GM23338 (cell line): Measurements from ENCODE around the gene BCAR3. TPM values are rescaled to one million over a fixed set of nuclear protein-coding genes. Genes with fewer than 3 reads are reported as not detected.

Experiments
- ATAC-seq: fragments of 200-7000 bp; cut with Tn5 transposase; 3 replicates; pipeline ENCODE4 v1.9.1; 2020
- DNase-seq: peaks from one replicate; pipeline ENCODE4 v3.0.0-alpha.2; 2015; ENCODE audit warnings: low spot score
- H2AFZ ChIP-seq: fragments of 200-600 bp; sonication (generic); 2 replicates; pipeline ENCODE4 v1.8.0; 2016; ENCODE audit warnings: antibody characterized with exemption, mild to moderate bottlenecking, moderate library complexity
- H3F3A ChIP-seq: fragments of 200-600 bp; sonication (generic); replicated peaks from 2 replicates; pipeline ENCODE4 v1.8.0; 2017; ENCODE audit warnings: antibody characterized with exemption, mixed run types, low read depth
- H3K27ac ChIP-seq: fragments of 200-600 bp; sonication (generic); 2 replicates; pipeline ENCODE4 v1.6.1; 2016; ENCODE audit warnings: low read depth
- H3K27me3 ChIP-seq: fragments of 200-600 bp; sonication (generic); 2 replicates; pipeline ENCODE4 v1.8.0; 2016; ENCODE audit warnings: mild to moderate bottlenecking, mixed run types, moderate library complexity; ENCODE audit not compliant: insufficient read depth
- H3K36me3 ChIP-seq: fragments of 200-600 bp; sonication (generic); 2 replicates; pipeline ENCODE4 v1.8.0; 2016; ENCODE audit warnings: mild to moderate bottlenecking; ENCODE audit not compliant: insufficient read depth
- H3K4me1 ChIP-seq: fragments of 200-600 bp; sonication (generic); 2 replicates; pipeline ENCODE4 v1.8.0; 2016; ENCODE audit warnings: mild to moderate bottlenecking, moderate library complexity; ENCODE audit not compliant: insufficient read depth
- H3K4me2 ChIP-seq: fragments of 200-600 bp; sonication (generic); 2 replicates; pipeline ENCODE4 v1.7.1; 2017; ENCODE audit warnings: mixed run types
- H3K4me3 ChIP-seq: fragments of 200-600 bp; sonication (generic); 2 replicates; pipeline ENCODE4 v1.6.1; 2016; ENCODE audit warnings: mixed run types
- H3K79me2 ChIP-seq: fragments of 200-600 bp; sonication (generic); replicated peaks from 2 replicates; pipeline ENCODE4 v1.8.0; 2017; ENCODE audit warnings: mild to moderate bottlenecking; ENCODE audit not compliant: insufficient read depth
- H3K9me2 ChIP-seq: fragments of 200-600 bp; sonication (generic); 2 replicates; pipeline ENCODE4 v1.8.0; 2017; ENCODE audit not compliant: insufficient read depth
- H4K20me1 ChIP-seq: fragments of 200-600 bp; sonication (generic); replicated peaks from 2 replicates; pipeline ENCODE4 v1.8.0; 2017; ENCODE audit warnings: mild to moderate bottlenecking; ENCODE audit not compliant: insufficient read depth
- H3K27ac Mint-ChIP-seq: 2 replicates; pipeline ENCODE4 v1.8.0; 2020; ENCODE audit warnings: inconsistent platforms, mild to moderate bottlenecking, moderate library complexity, mixed read lengths
- H3K27me3 Mint-ChIP-seq: 3 replicates; pipeline ENCODE4 v1.8.0; 2022; ENCODE audit warnings: low read depth, mild to moderate bottlenecking, moderate library complexity, mixed read lengths, inconsistent platforms; ENCODE audit not compliant: insufficient read depth, poor library complexity
- H3K36me3 Mint-ChIP-seq: 3 replicates; pipeline ENCODE4 v1.8.0; 2021; ENCODE audit warnings: low read depth, mild to moderate bottlenecking, inconsistent platforms, moderate library complexity, mixed read lengths
- H3K4me1 Mint-ChIP-seq: 3 replicates; pipeline ENCODE4 v1.8.0; 2020; ENCODE audit warnings: mild to moderate bottlenecking, inconsistent platforms, mixed read lengths
- H3K4me3 Mint-ChIP-seq: 3 replicates; pipeline ENCODE4 v1.8.0; 2021; ENCODE audit warnings: moderate library complexity, mild to moderate bottlenecking, inconsistent platforms, mixed read lengths
- H3K9me3 Mint-ChIP-seq: 3 replicates; pipeline ENCODE4 v1.8.0; 2020; ENCODE audit warnings: moderate library complexity, mild to moderate bottlenecking, inconsistent platforms, mixed read lengths
- CREB1 ChIP-seq: fragments of 250-450 bp; sonication (Bioruptor Pico); IDR thresholded peaks from 2 replicates; pipeline ENCODE4 v1.5.0; 2020; ENCODE audit warnings: low read depth, mild to moderate bottlenecking, moderate library complexity
- CTCF ChIP-seq, 2 experiments: fragments of 200-600 bp in 1 of 2; sonication (generic) in 1 of 2; conservative IDR thresholded peaks; 2 replicates each; pipeline versions ENCODE4 v1.5.1 to v1.6.1; 2016 to 2017; ENCODE audit warnings: antibody characterized with exemption in 2 of 2, low read depth in 2 of 2, mild to moderate bottlenecking in 2 of 2, moderate library complexity in 1 of 2
- ETS1 ChIP-seq: IDR thresholded peaks from 2 replicates; pipeline ENCODE4 v1.6.1; 2016; ENCODE audit warnings: antibody characterized with exemption
- EZH2 ChIP-seq: fragments of 200-600 bp; sonication (generic); IDR thresholded peaks from one replicate; pipeline ENCODE4 v1.8.0; 2017; ENCODE audit warnings: antibody characterized with exemption, mild to moderate bottlenecking, low read depth; ENCODE audit not compliant: unreplicated experiment
- EZH2phosphoT487 ChIP-seq: fragments of 200-600 bp; sonication (generic); IDR thresholded peaks from one replicate; pipeline ENCODE4 v1.8.1; 2018; ENCODE audit warnings: antibody characterized with exemption; ENCODE audit not compliant: unreplicated experiment
- JUNB ChIP-seq: IDR thresholded peaks from one replicate; pipeline ENCODE4 v1.6.1; 2016; ENCODE audit warnings: antibody characterized with exemption; ENCODE audit not compliant: unreplicated experiment
- NANOG ChIP-seq: IDR thresholded peaks from 2 replicates; pipeline ENCODE4 v1.6.1; 2016; ENCODE audit warnings: antibody characterized with exemption, borderline replicate concordance
- POLR2AphosphoS5 ChIP-seq: IDR thresholded peaks from 2 replicates; pipeline ENCODE4 v1.6.1; 2016; ENCODE audit warnings: antibody characterized with exemption, low read depth
- REST ChIP-seq: IDR thresholded peaks from one replicate; pipeline ENCODE4 v1.6.1; 2018; ENCODE audit warnings: antibody characterized with exemption; ENCODE audit not compliant: unreplicated experiment
- STAT1 ChIP-seq: IDR thresholded peaks from one replicate; pipeline ENCODE4 v1.6.1; 2016; ENCODE audit warnings: antibody characterized with exemption; ENCODE audit not compliant: unreplicated experiment
- ZNF114 ChIP-seq: fragments of 250-450 bp; sonication (Bioruptor Pico); IDR thresholded peaks from 2 replicates; pipeline ENCODE4 v1.5.0; 2020; ENCODE audit warnings: mild to moderate bottlenecking, moderate library complexity
- ZNF331 ChIP-seq: fragments of 250-450 bp; sonication (Bioruptor Pico); IDR thresholded peaks from 2 replicates; pipeline ENCODE4 v1.5.0; 2020; ENCODE audit warnings: low read depth, mild to moderate bottlenecking, moderate library complexity
- ZNF462 ChIP-seq: fragments of 250-450 bp; sonication (Bioruptor Pico); IDR thresholded peaks from 2 replicates; pipeline ENCODE4 v1.5.0; 2020; ENCODE audit warnings: mild to moderate bottlenecking, moderate library complexity
- polyA plus RNA-seq: library from polyadenylated mRNA; unstranded; fragments of >200 nt; fragmentation: Nextera tagmentation; extraction: Ambion mirVana; gene quantifications from 2 replicates; pipeline ENCODE4 v1.2.1, GENCODE V29; 2016
- total RNA-seq: library from RNA; depleted of rRNA; stranded (reverse); fragments of >200 nt; shearing (Covaris generic); gene quantifications from 2 replicates; pipeline ENCODE4 v1.2.3, GENCODE V29; 2014

Gene BCAR3
- total and polyA plus RNA-seq, 2 experiments from 2014 or later: 5.5 to 9.7 TPM

GRCh38 chr1:93559045-93559444 lies 122.6 kb downstream of the BCAR3 start (continued):
- TF ChIP-seq POLR2AphosphoS5 (no peak), JUNB (no peak), ZNF331 (CRISPR knock-in tag) (no peak)

GRCh38 chr1:93556291-93556690 lies 125.3 kb downstream of the BCAR3 start:
- Histone ChIP-seq H2AFZ (no peak overlapping the region), H3K9me2 (no peaks in the 10 kb centered on the region), H3K4me2 (no peak overlapping the region), H4K20me1 (no peaks in the 10 kb centered on the region; the same call in none of the 2 replicates), H3K27me3 (no peaks in the 10 kb centered on the region), H3K36me3 (no peaks in the 10 kb centered on the region), H3K27ac (no peak overlapping the region), H3K4me3 (no peak overlapping the region), H3F3A (no peaks in the 10 kb centered on the region), H3K4me1 (peaks cover 17% of the 10 kb centered on the region), H3K79me2 (no peaks in the 10 kb centered on the region; the same call in 1 of the 2 replicates)
- H3K4me1 Mint-ChIP-seq: peaks cover 19% of the 10 kb centered on the region
- no peak for DNase-seq
- no peak overlapping the region for H3K4me3 Mint-ChIP-seq
- TF ChIP-seq NANOG (no peak), REST (no peak), ZNF331 (CRISPR knock-in tag) (no peak), POLR2AphosphoS5 (no peak), EZH2 (no peak), CREB1 (no peak), EZH2phosphoT487 (no peak), JUNB (no peak), CTCF (conservative IDR thresholded peaks at IDR 0.05; ENCODE audit: low read depth in 2 of 2) (no peak), ETS1 (no peak), STAT1 (no peak), ZNF462 (CRISPR knock-in tag) (no peak), ZNF114 (CRISPR knock-in tag) (no peak)
- H3K36me3 Mint-ChIP-seq: peaks cover 42% of the 10 kb centered on the region
- no peak overlapping the region for H3K27ac Mint-ChIP-seq
- no peak for ATAC-seq
- H3K9me3 Mint-ChIP-seq: no peaks in the 10 kb centered on the region
- peaks cover 2% of the 10 kb centered on the region for H3K27me3 Mint-ChIP-seq
